ENCODE results near the gene PTPA.

The PTPA gene

DNA sequence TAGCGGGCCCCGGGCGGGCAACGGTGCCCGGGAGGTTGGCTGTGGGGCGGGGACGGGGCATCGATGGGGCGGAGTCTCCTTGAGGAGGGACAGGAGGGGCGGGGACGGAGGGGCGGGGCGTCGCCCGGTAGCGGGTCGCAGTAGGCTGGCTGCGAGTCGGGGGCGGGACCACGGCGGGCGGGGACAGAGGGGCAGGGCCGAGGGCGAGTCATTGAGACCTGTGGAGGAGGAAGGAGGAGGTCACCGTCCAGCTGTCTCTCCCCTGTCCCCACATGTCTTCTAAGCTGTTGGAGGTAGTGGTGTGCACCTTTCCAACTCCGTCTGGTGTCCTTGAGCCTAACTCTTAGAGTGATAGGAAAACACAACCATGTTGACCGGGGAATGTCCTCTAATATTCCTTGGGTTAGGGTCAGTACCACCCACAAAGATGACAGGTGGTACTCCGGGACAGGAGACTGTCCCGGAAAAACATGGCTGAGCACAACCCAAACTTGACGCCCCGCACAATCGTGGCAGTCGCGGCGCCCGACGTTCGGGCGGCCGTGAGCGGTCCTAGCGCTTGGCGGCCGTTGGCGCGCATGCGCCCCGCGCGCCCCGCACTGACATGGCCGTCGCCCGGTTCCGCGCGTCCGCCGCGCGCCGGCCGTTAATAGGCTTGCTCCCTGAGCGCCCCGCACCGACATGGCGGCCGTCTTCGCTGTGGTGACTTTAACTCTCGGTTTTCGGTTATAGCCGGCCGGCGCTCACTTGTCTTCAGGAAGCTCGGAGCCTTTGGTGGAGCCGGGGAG, at the start of gene PTPA, which contains the start of gene CRAT:
PTPA (plus strand) TSS at position 676 of the 788 bp plus-strand sequence. CDS start 186 bp downstream, outside the sequence.
CRAT (minus strand) TSS at position 54 of the 788 bp plus-strand sequence. CDS start 284 bp downstream, outside the sequence.
- DNase-seq, result peak; percentile 82

GRCh38 chr9:129063061-129063460, 48.2 kb upstream of the PTPA start:
- no peak for DNase-seq

- no peak for DNase-seq
Observed at GRCh38 chr9:129064499-129064908, 46.7 kb upstream of the PTPA start.

DNA sequence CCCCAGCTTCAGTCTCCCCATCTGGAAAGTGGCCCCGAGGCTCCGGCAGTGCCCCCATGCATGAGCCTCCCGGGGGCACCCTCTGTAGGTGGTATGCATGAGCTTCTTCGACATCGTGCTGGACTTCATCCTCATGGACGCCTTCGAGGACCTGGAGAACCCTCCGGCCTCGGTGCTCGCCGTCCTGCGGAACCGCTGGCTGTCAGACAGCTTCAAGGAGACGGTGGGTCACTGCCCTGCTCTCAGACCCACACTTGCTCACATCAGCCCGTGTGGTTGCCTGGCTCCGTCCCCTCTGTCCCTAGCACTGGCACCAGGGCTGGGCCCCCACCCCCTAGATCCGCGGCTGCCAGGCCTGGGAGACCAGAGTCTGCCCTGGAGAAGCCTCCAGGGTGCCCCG, 43.1 kb upstream of the PTPA start:
- DNase-seq, result no peak

- DNase-seq, result no peak
Observed at GRCh38 chr9:129068990-129069861, 42.0 kb upstream of the PTPA start.

DNA sequence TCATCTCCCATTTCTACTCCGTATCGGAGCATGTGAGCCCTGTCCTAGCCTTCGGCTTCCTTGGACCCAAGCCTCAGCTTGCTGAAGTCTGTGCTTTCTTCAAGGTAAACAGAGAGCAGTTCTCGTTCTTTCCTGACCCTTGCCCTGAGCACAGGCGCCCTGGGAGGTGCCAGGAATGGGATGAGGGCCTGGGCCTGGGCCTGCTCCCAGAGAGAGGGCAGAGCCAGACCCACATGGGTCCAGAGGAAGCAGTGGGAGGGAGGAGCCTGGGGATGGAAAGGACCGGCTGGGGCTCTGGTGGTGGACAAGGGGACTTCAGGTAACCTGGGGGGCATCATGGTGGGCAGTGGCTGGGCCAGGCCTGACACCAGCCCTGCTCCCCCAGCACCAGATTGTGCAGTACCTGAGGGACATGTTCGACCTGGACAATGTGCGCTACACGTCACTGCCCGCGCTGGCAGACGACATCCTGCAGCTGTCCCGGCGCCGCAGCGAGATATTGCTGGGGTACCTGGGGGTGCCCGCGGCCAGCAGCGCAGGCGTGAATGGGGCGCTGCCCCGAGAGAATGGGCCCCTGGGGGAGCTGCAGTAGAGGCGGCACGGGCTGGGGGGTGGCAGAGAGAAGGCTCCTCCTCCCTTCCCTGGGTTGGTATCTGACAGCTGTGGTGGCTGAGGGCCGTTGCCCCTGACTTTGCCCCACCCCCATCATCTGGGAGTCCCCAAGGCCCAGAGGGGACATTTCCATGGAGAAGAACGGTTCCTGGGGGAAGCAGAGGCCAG, 41.2 kb upstream of the PTPA start:
- DNase-seq, result no peak

DNA sequence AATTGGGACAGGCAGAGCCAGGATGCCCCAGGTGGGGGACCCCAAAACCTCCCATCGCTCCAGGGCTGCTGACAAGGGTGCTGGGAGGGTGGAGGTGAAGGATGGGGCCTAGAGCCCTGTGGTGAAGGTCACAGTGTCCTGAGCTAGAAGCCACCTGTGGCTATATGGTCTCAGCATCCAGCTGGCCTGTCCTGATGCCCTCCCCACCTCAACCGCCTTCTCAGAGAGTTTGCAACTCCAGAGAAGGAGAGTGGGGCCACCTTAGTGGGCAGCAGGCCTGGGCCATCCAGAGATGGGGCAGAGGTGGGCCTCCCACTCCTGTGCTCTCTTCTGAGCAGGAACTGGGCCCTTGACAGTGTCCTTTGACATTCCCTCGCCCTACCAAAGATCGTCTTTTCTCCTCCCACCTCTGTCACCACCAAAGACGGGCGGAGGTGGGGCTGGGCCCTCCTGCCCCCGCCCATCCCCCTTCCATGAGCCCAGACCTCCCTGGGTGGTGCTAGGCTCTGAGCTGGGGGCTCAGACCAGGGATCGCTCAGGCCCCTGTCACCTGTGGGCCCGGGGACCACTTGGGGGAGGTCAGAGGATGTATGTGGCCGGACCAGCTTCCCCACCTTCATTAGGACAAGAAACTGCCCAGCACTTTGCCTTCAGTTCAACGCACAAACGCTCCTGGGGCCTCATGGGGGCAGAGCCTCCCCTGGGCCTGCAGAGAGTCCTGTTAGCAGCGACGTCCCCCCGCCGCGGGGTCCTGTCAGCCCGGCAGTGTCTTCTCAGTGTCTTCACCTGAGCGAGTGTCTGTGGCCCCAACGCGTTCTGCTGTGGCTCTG, 40.3 kb upstream of the PTPA start:
- DNase-seq, result no peak

DNA sequence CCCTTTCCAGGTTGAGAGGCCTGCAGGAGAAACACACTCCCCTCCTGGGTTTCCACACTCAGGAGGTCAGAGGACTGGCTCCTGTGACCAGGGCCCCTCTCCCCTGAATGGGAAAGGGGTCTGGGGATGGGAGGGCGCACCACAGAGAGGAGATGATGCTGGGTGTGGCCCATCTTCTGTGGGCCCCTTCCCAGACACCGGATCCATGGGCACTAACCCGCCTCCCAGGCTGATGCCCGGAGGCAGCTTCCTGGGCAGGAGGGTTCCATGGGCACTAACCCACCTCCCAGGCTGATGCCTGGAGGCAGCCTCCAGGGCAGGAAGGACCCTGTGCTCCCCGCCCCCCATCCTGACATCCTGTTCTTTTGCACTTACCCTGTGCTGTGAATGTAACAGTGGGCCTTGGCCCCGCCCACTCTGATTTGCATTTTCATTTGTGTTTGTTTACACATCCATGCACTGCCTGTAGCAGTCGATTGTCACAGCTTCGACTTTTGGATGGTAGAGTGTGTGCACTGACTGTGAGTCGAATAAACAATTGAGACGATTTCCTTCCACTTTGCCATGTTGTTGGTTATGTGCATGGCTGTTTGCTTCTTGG, 39.6 kb upstream of the PTPA start:
- DNase-seq, result no peak

- no peak for DNase-seq
Observed at GRCh38 chr9:129072171-129072570, 39.0 kb upstream of the PTPA start.

GRCh38 chr9:129073404-129073803, 37.8 kb upstream of the PTPA start:
- DNase-seq, result no peak

DNA sequence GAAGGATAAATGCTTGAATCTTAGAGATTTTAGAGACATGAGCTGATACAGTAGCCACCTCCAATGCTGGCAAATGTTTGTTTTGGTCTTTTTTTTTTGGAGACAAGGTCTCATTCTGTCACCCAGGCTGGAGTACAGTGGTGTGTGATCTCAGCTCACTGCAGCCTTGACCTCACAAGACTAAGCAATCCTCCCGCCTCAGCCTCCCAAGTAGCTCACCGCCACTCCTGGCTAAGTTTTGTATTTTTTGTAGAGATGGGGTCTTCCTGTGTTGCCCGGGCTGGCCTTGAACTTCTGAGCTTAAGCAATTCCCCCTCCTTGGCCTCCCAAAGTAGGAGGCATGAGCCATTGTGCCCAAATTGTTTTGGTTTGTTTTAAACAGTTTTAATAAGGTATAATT, 37.1 kb upstream of the PTPA start:
- no peak for DNase-seq

GRCh38 chr9:129075996-129076639, 35.1 kb upstream of the PTPA start:
- no peak for DNase-seq

- no peak for DNase-seq
Observed at GRCh38 chr9:129076640-129077037, 34.6 kb upstream of the PTPA start.

DNA sequence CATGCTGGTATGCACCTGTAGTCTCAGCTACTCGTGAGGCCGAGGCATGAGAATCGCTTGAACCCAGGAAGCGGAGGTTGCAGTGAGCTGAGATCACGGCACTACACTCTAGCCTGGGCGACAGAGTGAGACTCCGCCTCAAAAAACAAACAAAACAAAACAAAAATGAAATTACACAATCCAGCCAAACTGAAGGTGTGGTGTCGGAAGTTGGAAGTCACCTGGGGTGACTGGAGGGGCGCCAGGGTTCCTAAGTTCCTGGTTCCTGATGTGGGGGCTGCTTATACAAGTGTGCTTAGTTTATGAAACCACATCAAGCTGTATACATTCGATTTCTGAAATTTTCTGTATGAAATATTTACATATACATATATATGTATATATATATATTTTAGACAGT, 34.0 kb upstream of the PTPA start:
- DNase-seq, result no peak

DNA sequence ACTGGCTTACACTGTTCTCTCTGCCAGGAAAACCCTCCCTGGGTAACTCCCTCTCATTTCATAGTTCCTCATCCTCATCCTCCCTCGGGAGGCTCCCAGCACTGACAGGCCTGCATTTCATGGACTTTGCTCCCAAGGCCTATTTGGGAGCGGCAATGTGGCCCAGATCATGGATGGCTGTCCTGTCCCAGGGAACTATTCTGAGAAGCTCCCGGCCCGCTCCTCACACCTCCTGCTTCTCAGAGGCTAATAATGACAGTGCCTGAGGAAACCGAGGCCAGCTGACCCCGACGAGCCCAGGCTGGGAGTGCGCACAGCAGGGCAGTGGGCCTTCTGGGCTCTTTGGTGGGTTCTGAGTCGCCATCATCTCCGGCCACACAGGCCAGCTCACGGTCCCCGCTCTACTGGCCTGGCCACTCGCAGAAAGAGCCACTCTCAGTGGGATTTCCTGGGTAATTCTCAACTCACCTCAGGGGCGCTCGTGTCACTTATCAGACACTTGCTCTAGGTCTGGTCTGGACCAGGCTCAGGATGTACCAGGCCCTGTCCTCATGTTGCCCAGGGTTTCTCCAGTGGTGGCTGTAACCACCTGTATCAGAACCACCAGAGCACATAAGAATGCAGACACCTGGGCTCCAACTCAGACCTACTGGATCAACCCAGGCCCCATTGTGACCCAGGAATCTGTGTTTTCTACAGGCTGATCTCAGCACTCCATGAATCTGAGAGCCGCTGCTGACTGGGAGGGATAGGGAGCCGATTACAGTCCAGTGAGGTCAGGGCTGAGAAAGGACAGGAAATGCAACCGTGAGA, 32.3 kb upstream of the PTPA start:
- no peak for DNase-seq

DNA sequence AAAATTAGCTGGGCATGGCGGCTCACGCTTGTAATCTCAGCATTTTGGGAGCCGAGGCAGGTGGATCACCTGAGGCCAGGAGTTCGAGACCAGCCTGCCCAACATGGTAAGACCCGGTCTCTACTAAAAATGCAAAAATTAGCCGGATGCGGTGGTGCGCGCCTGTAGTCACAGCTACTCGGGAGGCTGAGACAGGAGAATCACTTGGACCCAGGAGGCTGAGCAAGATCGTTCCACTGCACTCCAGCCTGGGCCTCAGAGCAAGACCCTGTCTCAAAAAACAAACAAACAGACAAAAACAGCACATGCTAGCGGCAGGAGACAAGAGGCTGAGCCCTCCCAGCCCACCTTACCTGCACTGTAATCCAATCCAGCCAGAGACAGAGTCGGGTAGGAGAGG, 31.4 kb upstream of the PTPA start:
- no peak for DNase-seq

- DNase-seq, result peak; percentile 4
Observed at GRCh38 chr9:129080298-129080600, 31.0 kb upstream of the PTPA start.

DNA sequence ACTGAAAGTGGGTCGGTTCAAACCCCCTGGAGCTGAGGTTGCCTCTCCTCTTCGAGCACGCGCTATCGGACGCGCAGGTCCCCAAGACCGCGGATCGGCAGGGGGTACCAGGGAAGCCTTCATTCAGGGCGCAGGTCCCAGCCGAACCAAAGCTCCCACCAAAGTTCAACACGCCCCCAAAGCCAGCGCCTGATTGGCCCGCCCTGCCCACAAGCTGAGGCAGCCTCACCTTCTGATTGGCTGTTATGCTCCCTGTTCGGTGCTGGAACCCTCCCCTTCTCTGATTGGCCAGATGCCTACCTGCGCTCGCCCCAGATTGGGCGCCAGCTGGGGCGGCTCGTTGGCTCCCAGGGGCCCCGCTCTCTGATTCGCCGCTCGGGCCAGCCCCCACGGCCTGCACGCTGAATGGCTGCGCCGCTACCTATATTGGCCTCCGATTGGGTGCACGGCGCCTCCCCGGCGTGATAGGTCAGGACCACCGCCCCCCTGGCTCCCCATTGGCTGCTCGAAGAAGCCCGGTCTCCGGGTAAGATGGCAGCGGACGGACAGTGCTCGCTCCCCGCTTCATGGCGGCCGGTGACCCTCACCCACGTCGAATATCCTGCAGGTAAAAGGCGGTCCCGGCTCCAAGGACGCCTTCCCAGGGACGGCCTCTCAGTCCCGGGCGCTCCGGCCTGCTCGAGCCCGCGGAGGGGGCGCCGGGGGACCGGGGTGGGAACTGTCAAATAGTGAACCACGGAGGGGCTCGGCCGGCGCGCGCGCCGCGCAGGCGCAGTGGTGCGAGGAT, 30.4 kb upstream of the PTPA start, which contains the start of gene DOLPP1:
DOLPP1 (plus strand) TSS at position 511 of the 787 bp plus-strand sequence; CDS start at position 532, 21 bp downstream.
- DNase-seq, result peak; percentile 98

DNA sequence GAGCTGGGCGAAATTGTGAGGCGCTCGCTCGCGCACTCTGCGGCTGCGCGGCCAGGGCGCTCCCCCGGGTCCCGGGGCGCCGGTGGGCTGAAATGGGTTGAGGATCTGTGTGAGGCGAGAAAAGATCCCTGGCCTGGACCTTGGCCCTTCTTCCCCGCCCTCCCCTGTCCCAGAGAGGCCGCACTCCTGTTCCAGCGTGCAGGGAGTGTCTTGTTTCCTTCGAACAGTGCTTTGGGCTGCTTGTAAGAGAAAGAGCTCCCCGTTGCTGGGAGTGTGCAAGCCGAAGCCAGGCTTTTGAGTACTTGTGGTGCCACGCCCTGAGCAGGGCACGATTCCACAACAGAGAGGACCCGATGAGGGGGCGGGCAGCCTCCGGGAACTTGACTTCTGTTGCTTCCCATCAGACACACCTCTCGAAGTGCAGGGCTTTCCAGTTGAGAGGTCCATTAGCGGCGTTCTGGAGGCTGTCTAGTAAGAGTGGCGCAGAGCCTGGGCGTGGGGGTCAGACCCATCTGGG, 29.8 kb upstream of the PTPA start:
- DNase-seq, result peak; percentile 28
